ENCODE data around the gene MRPL37.

- TF ChIP-seq EZH2 (IDR thresholded peaks at IDR 0.05; ENCODE audit: borderline replicate concordance, low read depth, low read length, severe bottlenecking) (no peak), POLR2A (IDR thresholded peaks at IDR 0.05; ENCODE audit: low read depth, low read length) (no peak), GATA2 (IDR thresholded peaks at IDR 0.05; ENCODE audit: insufficient read depth, insufficient read length, low read depth, low read length) (no peak), FOS (IDR thresholded peaks at IDR 0.05; ENCODE audit: borderline replicate concordance, insufficient read depth, low read length) (no peak)
- TF ChIP-seq, protein P1, sequence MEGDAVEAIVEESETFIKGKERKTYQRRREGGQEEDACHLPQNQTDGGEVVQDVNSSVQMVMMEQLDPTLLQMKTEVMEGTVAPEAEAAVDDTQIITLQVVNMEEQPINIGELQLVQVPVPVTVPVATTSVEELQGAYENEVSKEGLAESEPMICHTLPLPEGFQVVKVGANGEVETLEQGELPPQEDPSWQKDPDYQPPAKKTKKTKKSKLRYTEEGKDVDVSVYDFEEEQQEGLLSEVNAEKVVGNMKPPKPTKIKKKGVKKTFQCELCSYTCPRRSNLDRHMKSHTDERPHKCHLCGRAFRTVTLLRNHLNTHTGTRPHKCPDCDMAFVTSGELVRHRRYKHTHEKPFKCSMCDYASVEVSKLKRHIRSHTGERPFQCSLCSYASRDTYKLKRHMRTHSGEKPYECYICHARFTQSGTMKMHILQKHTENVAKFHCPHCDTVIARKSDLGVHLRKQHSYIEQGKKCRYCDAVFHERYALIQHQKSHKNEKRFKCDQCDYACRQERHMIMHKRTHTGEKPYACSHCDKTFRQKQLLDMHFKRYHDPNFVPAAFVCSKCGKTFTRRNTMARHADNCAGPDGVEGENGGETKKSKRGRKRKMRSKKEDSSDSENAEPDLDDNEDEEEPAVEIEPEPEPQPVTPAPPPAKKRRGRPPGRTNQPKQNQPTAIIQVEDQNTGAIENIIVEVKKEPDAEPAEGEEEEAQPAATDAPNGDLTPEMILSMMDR (IDR thresholded peaks at IDR 0.05; ENCODE audit: extremely low read depth in 1 of 2, insufficient read depth in 1 of 2, low read depth in 1 of 2, low read length in 2 of 2) = no peak
These were observed 39.0 kb downstream of the MRPL37 start for GRCh38 chr1:54239035-54239383.

Data from endothelial cell of umbilical vein (primary cell).